Mesenchymal stem cell (in vitro differentiated cells and primary cell): ENCODE results near the gene PTGDR2.

ENCODE experiments used
- DNase-seq: peaks from one replicate; pipeline ENCODE4 v3.0.0-alpha.2; 2013
- H2AFZ ChIP-seq: one replicate; pipeline ENCODE4 v1.6.1; 2013; ENCODE audit warnings: low read depth, mild to moderate bottlenecking, control low read depth, inconsistent platforms, low read length, moderate library complexity
- H2AK5ac ChIP-seq: 2 replicates; pipeline ENCODE4 v1.6.1; 2013; ENCODE audit warnings: low read length, moderate library complexity, mild to moderate bottlenecking, inconsistent platforms; ENCODE audit not compliant: severe bottlenecking
- H2BK120ac ChIP-seq: one replicate; pipeline ENCODE4 v1.6.1; 2013; ENCODE audit warnings: low read depth, mild to moderate bottlenecking, inconsistent platforms, low read length, moderate library complexity
- H2BK12ac ChIP-seq, 2 experiments: one replicate each; pipeline ENCODE4 v1.6.1; 2013; ENCODE audit warnings: inconsistent platforms in 2 of 2, low read length in 2 of 2, mild to moderate bottlenecking in 2 of 2, moderate library complexity in 2 of 2, control low read depth in 1 of 2
- H2BK15ac ChIP-seq: one replicate; pipeline ENCODE4 v1.6.1; 2013; ENCODE audit warnings: mild to moderate bottlenecking, low read depth, inconsistent platforms; ENCODE audit not compliant: poor library complexity, severe bottlenecking
- H2BK5ac ChIP-seq: 2 replicates; pipeline ENCODE4 v1.6.1; 2013; ENCODE audit warnings: low read depth, mild to moderate bottlenecking, low read length, control low read depth, inconsistent platforms; ENCODE audit not compliant: poor library complexity, severe bottlenecking
- H3K14ac ChIP-seq, 2 experiments: one replicate each; pipeline ENCODE4 v1.6.1; 2013; ENCODE audit warnings: inconsistent platforms in 2 of 2, low read length in 2 of 2, control low read depth in 1 of 2, mild to moderate bottlenecking in 1 of 2, moderate library complexity in 1 of 2
- H3K18ac ChIP-seq, 2 experiments: one replicate each; pipeline ENCODE4 v1.6.1; 2013; ENCODE audit warnings: inconsistent platforms in 2 of 2, low read length in 2 of 2, control low read depth in 1 of 2, low read depth in 1 of 2, mild to moderate bottlenecking in 1 of 2
- H3K23ac ChIP-seq, 2 experiments: one replicate each; pipeline ENCODE4 v1.6.1; 2013; ENCODE audit warnings: inconsistent platforms in 2 of 2, low read length in 2 of 2, mild to moderate bottlenecking in 2 of 2, moderate library complexity in 2 of 2, control low read depth in 1 of 2
- H3K27ac ChIP-seq: 2 replicates; pipeline ENCODE4 v1.5.1; 2013; ENCODE audit warnings: mild to moderate bottlenecking, moderate library complexity, low read length, control low read depth, inconsistent platforms; ENCODE audit not compliant: poor library complexity, severe bottlenecking
- H3K27me3 ChIP-seq, 2 experiments: 2 replicates each; pipeline versions ENCODE4 v1.6.1 to v1.7.0; 2013; ENCODE audit warnings: low read length in 2 of 2, mild to moderate bottlenecking in 2 of 2, moderate library complexity in 2 of 2, control low read depth in 1 of 2, inconsistent platforms in 1 of 2; ENCODE audit not compliant: control insufficient read depth in 1 of 2, insufficient read depth in 1 of 2
- H3K36me3 ChIP-seq, 2 experiments: 2 replicates each; pipeline versions ENCODE4 v1.6.1 to v1.7.0; 2013; ENCODE audit warnings: low read length in 2 of 2, control low read depth in 1 of 2, inconsistent platforms in 1 of 2, low read depth in 1 of 2, mild to moderate bottlenecking in 1 of 2; ENCODE audit not compliant: insufficient read depth in 2 of 2, control insufficient read depth in 1 of 2
- H3K4ac ChIP-seq, 2 experiments: one replicate each; pipeline ENCODE4 v1.6.1; 2013; ENCODE audit warnings: inconsistent platforms in 2 of 2, low read length in 2 of 2, mild to moderate bottlenecking in 2 of 2, moderate library complexity in 2 of 2, control low read depth in 1 of 2, low read depth in 1 of 2
- H3K4me1 ChIP-seq: 2 replicates; pipeline ENCODE4 v1.6.1; 2013; ENCODE audit warnings: low read depth, low read length, control low read depth; ENCODE audit not compliant: control insufficient read depth, insufficient read depth
- H3K4me2 ChIP-seq: 2 replicates; pipeline ENCODE4 v1.6.1; 2013; ENCODE audit warnings: low read length, mild to moderate bottlenecking, inconsistent platforms; ENCODE audit not compliant: poor library complexity, severe bottlenecking
- H3K4me3 ChIP-seq, 2 experiments: 2 replicates each; pipeline versions ENCODE4 v1.5.1 to v1.7.0; 2013; ENCODE audit warnings: low read length in 2 of 2, mild to moderate bottlenecking in 2 of 2, control low read depth in 1 of 2, low read depth in 1 of 2; ENCODE audit not compliant: insufficient read depth in 1 of 2
- H3K79me1 ChIP-seq: replicated peaks from 2 replicates; pipeline ENCODE4 v1.6.1; 2013; ENCODE audit warnings: mild to moderate bottlenecking, control low read depth, low read length, inconsistent platforms; ENCODE audit not compliant: poor library complexity, severe bottlenecking
- H3K9ac ChIP-seq: 2 replicates; pipeline ENCODE4 v1.7.0; 2013; ENCODE audit warnings: mild to moderate bottlenecking, low read length, moderate library complexity
- H3K9me3 ChIP-seq: 2 replicates; pipeline ENCODE4 v1.7.0; 2013; ENCODE audit warnings: mild to moderate bottlenecking, low read length; ENCODE audit not compliant: control insufficient read depth
- H4K8ac ChIP-seq: one replicate; pipeline ENCODE4 v1.6.1; 2013; ENCODE audit warnings: inconsistent platforms, mild to moderate bottlenecking, low read length, moderate library complexity
- H4K91ac ChIP-seq: one replicate; pipeline ENCODE4 v1.6.1; 2013; ENCODE audit warnings: mild to moderate bottlenecking, low read length, inconsistent platforms
- WGBS: methylation state at CpG from one replicate; pipeline ENCODE4 v1.1.7; 2013; ENCODE audit warnings: mixed read lengths; 5-methylcytosine and 5-hydroxymethylcytosine counted together

PTGDR2 gene

DNA sequence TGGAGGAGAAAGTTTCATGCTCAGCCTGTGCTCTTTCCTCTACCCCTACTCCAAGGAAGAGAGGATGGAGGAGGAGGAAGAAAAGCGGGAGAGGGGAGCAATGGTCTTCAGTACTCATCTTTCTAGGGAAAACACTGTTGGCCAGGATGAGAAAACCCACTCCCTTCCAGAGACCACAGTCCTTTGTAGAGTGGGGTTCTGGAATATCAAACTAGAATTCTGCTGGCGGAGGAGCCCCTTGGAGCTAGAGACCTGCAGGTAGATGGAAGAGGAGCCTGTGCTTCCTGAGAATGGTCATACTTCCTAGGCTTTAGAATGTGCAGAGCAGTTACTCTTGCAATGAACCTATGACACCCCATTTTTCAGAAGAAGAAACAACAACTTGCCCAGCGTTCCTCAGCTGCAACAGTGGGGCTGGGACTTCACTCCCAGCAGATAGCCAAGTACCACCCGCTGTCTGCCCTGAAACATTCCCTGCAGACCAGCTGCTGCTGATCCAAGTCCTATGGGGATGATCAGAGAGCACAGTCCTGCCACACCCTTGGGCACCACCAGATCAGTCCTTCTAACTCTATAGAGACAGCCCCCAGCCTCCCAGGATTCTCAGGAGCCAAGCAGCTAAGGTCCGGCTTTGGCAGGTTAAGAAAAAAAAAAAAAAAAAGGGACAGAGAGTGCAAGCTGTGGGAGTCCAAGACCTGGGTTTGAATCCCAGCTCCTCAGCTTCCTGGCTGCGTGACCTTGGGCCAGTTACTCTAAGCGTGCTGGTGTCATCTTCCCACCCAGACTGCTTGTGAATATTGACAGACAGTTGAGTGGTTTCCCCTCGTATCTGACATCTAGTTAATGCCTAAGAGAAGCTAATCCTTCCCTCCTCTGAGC lies 664 bp downstream of the PTGDR2 start:
- Histone ChIP-seq H3K9me3 (no peaks in the 10 kb centered on the region), H2BK15ac (no peak overlapping the region), H3K9ac (no peak overlapping the region), H3K27ac (no peak overlapping the region), H3K4me3 (no peak overlapping the region), H2BK12ac (no peak overlapping the region), H3K27me3 (no peaks in the 10 kb centered on the region), H2AFZ (no peak overlapping the region), H3K14ac (no peak overlapping the region), H3K23ac (no peak overlapping the region), H3K4me2 (no peak overlapping the region), H2BK5ac (no peak overlapping the region), H2BK120ac (no peak overlapping the region), H3K4me1 (peaks cover 8% of the 10 kb centered on the region), H4K8ac (no peak overlapping the region), H4K91ac (no peak overlapping the region), H3K18ac (no peak overlapping the region), H3K79me1 (no peaks in the 10 kb centered on the region), H2AK5ac (no peak overlapping the region), H3K36me3 (peaks cover 26 to 36% of the 10 kb centered on the region in 2 experiments), H3K4ac (no peak overlapping the region)
- WGBS = 88% methylated on average over 5 of the region's 8 CpGs
- DNase-seq = no peak

DNA sequence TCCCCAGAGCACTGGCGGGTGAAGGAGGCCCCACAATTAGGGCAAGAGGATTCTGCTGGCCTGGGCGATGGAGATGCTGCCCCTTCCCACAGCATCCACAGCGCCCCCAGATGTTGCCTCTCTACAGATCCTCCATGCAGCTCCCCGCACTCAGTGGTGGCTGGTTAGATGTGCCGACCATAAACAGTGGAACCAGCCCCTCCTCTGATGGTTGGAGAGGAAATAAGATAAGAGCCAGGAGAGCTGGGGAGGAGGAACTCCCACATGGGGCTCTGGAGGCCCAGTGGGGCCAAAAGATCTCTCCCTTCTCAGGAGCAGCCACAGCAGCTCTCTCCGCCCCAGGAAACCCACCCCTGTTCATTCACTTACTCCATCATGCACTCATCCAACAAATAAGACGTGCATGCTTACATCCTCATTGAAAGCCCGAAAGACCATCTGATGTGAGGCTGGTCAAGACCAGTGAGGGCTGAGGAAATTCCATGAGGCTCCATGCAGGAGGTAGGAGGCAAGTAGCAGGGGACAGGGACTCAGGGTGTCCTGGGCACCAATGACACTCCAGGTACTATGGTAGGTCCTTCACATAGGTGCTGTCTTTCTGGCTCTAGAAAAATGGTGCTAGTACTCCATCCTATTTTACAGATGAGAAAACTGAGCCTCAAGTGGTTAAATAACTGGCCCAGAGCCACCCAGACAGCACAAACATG lies 1.5 kb downstream of the PTGDR2 start:
- Histone ChIP-seq H2BK120ac (no peak overlapping the region), H3K27me3 (no peaks in the 10 kb centered on the region), H3K27ac (no peak overlapping the region)

DNA sequence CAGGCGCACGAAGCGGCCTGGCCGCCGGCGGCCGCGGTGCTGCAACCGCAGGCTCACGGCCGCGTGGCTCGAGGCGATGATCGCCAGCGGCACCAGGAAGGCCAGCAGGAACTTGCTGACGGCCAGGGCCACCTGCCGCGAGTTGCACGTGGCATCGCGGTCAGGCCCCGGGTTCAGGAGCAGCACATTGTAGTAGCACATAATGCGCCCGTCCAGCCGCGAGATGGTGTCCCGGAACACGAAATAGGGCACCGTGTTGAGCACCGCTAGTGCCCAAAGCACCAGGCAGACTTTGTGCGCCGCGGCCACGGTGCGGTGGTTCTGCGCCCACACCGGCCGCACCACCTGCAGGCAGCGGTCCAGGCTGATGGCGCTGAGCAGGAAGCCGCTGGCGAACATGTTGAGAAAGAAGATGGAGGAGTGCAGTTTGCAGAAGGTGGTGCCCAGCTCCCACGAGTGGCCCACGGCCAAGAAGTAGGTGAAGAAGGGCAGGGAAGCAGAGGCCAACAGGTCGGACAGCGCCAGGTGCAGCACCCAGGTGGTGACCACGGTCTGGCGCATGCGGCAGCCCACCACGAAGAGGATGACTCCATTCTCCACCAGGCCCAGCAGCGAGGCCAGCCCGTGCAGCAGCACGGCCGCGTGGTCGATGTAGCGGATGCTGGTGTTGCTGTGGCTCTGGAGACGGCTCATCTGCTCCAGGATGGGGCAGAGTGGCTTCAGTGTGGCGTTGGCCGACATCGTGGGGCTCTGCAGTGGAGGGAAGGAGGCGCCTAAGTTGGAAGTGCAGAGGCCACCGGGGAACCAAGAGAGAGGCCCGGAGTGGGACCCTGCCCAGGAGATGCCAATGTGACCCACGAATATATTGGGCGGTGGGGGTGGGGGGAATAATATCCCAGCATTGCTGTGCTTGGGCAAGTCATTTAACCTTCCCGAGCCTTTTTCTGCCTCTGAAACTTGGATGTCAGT lies 2.5 kb downstream of the PTGDR2 start:
- Histone ChIP-seq H2BK12ac (no peak overlapping the region), H2BK5ac (no peak overlapping the region), H3K79me1 (peaks cover 6% of the 10 kb centered on the region), H2BK15ac (no peak overlapping the region), H3K4me1 (peaks cover 5% of the 10 kb centered on the region), H3K4me2 (no peak overlapping the region), H3K18ac (no peak overlapping the region), H3K4me3 (no peak overlapping the region), H3K9ac (no peak overlapping the region), H3K9me3 (no peaks in the 10 kb centered on the region), H2AK5ac (no peak overlapping the region), H3K27ac (no peak overlapping the region), H4K91ac (no peak overlapping the region), H2AFZ (no peak overlapping the region), H3K23ac (no peak overlapping the region), H4K8ac (no peak overlapping the region), H3K36me3 (peaks cover 44 to 54% of the 10 kb centered on the region in 2 experiments), H3K14ac (no peak overlapping the region), H2BK120ac (no peak overlapping the region), H3K27me3 (no peaks in the 10 kb centered on the region), H3K4ac (no peak overlapping the region)
- DNase-seq = no peak
- 98% methylated on average over 67 of the region's 68 CpGs for WGBS

More for the DNA sequence above, 1.5 kb downstream of the PTGDR2 start:
- Histone ChIP-seq H3K23ac (no peak overlapping the region), H4K8ac (no peak overlapping the region), H2BK5ac (no peak overlapping the region), H3K4ac (no peak overlapping the region), H3K9me3 (no peaks in the 10 kb centered on the region), H3K14ac (no peak overlapping the region), H3K9ac (no peak overlapping the region), H3K4me1 (peaks cover 8% of the 10 kb centered on the region), H3K36me3 (peaks cover 34 to 43% of the 10 kb centered on the region in 2 experiments), H2BK12ac (no peak overlapping the region), H3K79me1 (no peaks in the 10 kb centered on the region), H3K4me2 (no peak overlapping the region), H4K91ac (no peak overlapping the region), H2BK15ac (peak overlapping the region; percentile 31), H3K18ac (no peak overlapping the region), H3K4me3 (no peak overlapping the region), H2AFZ (no peak overlapping the region), H2AK5ac (no peak overlapping the region)
- no peak for DNase-seq
- WGBS = 86% methylated on average over 6 of the region's 8 CpGs
